Measurements from ENCODE around the gene WDR7.

WDR7 gene

GRCh38 chr18:57081899-57082298, 430.7 kb downstream of the WDR7 start:
- DNase-seq (ENCODE audit: low read depth): no peak

GRCh38 chr18:57083485-57083884, 432.3 kb downstream of the WDR7 start:
- no peak for DNase-seq (ENCODE audit: low read depth)

GRCh38 chr18:57084331-57085271, 433.4 kb downstream of the WDR7 start:
- DNase-seq (ENCODE audit: low read depth): no peak

- no peak for DNase-seq (ENCODE audit: low read depth)
Observed at GRCh38 chr18:57085371-57085770, 434.2 kb downstream of the WDR7 start.

- no peak for DNase-seq (ENCODE audit: low read depth)
Observed at GRCh38 chr18:57086163-57086562, 435.0 kb downstream of the WDR7 start.

All from stimulated activated CD8-positive, alpha-beta memory T cell treated with anti-CD3 and anti-CD28 coated beads, Interleukin-15, amount 100 ng/mL, for 24 hours (primary cell).